ENCODE data around the gene PTGES3.

The PTGES3 gene

GRCh38 chr12:56629459-56630179, 58.5 kb downstream of the PTGES3 start:
- DNase-seq (ENCODE audit: low spot score): peak; percentile 16

DNA sequence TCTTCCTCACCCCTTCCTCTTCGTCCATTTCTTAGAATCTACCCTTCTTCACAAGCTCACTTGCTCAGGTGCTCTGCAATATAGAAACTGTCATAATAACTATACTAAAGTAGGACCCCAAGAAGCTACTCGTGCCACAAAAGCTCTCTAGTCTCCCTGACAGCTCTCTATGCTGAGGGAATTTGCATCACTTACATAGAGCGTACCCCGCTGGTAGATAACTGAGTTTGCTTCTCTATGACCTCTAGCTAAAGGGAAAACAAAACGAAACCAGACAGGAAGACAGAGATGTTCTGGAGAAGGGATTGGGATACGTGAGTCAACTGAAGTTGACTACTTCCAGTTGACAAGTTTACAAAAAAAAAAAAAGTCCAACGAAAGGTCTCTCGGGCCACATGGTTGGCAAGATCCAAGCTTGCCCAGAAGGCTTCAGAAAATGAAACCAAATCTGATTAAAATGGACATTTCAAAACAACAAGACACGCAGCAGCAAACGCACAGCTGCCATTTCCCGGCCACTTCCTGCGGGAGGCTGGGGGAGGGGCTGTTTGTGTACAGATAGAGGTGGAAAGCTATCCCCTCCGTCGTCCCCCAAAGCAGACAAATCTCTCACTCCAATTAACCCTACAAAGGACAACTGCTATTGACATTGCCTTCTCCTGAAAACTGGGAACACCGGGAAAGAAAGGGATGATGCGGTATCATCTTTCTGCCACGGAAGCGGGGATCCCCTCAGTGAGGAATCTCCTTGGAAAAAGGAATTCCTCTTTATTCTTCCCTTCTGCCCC, 59.2 kb downstream of the PTGES3 start:
- peak; percentile 48 for DNase-seq (ENCODE audit: low spot score)

- DNase-seq (ENCODE audit: low spot score): no peak
Observed at GRCh38 chr12:56626701-56627100, 61.4 kb downstream of the PTGES3 start.

DNA sequence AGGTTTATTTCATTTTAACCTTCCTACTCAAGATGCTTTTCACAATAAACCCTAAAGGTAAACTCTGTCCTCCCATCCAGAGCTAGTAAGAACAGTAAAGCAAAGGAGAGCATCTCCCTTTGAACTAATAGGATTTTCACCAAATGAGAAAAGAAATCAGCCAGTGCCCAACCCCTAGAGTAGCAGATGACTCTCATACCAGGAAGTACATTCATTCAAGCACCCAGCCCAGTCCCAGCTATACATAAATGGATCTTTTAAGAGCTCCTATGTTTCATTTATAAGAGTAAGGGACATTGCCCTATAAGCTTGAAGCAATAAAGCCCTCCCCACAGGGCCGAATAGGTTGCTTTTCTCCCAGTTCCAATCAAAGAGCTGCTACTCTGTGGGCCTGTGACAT, 65.5 kb downstream of the PTGES3 start:
- DNase-seq (ENCODE audit: low spot score): no peak

GRCh38 chr12:56616925-56617324, 71.2 kb downstream of the PTGES3 start:
- no peak for DNase-seq (ENCODE audit: low spot score)

GRCh38 chr12:56616244-56616643, 71.8 kb downstream of the PTGES3 start:
- DNase-seq (ENCODE audit: low spot score): no peak

GRCh38 chr12:56614627-56615026, 73.5 kb downstream of the PTGES3 start:
- DNase-seq (ENCODE audit: low spot score): no peak
